ENCODE measurements around the gene MAPK8IP3.

The MAPK8IP3 gene

DNA sequence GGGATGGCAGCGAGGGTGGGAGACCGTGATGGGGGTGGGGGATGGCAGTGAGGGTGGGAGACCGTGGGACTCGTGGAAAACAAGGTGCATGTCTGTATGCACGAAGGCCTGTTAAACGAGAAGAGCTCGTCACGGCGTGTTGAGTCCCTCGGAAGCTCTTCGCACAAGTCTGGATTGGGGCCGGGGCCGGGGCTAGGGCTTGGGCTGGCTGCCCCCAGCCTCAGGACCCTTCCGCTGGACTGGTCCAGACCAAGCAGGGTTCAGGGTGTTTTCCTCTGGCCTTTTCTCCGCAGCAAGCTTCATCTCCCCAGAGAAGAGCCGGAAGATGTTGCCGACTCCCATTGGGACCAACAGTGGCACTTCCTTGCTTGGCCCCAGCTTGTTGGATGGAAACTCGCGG, 35.6 kb upstream of the MAPK8IP3 start:
- DNase-seq (ENCODE audit: low read depth in 2 of 2) = no peak
- TF ChIP-seq, protein P1, sequence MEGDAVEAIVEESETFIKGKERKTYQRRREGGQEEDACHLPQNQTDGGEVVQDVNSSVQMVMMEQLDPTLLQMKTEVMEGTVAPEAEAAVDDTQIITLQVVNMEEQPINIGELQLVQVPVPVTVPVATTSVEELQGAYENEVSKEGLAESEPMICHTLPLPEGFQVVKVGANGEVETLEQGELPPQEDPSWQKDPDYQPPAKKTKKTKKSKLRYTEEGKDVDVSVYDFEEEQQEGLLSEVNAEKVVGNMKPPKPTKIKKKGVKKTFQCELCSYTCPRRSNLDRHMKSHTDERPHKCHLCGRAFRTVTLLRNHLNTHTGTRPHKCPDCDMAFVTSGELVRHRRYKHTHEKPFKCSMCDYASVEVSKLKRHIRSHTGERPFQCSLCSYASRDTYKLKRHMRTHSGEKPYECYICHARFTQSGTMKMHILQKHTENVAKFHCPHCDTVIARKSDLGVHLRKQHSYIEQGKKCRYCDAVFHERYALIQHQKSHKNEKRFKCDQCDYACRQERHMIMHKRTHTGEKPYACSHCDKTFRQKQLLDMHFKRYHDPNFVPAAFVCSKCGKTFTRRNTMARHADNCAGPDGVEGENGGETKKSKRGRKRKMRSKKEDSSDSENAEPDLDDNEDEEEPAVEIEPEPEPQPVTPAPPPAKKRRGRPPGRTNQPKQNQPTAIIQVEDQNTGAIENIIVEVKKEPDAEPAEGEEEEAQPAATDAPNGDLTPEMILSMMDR (IDR thresholded peaks at IDR 0.05; ENCODE audit: low read depth, low read length) = no peak
- no peak overlapping the region for H3K4me3 ChIP-seq (replicated peaks in 1 of 2; ENCODE audit: low read depth in 2 of 2, low read length in 2 of 2)

DNA sequence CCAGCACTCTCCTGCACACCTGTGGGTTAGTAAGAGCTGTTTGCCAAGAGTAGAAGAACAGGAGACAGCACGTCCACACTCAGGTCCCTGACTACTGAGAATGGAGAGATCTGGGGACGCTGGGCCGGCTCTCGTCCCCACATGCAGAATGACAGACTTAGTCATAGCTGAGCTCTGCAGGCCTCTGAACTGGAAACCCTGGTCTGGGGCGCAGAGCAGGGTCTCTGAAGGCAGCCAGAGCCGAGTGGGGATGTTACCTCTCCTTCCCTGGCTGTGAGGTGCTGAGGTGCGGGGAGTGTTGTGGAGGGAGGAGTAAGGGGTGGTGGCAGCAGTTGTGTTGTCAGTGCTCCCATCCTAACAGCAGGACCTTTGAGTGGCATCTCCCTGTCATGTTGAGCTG, 35.1 kb upstream of the MAPK8IP3 start:
- H3K4me3 ChIP-seq (replicated peaks in 1 of 2; ENCODE audit: low read depth in 2 of 2, low read length in 2 of 2) = no peak overlapping the region
- DNase-seq (ENCODE audit: low read depth in 2 of 2) = no peak
- TF ChIP-seq, protein P1 (IDR thresholded peaks at IDR 0.05; ENCODE audit: low read depth, low read length) = no peak

DNA sequence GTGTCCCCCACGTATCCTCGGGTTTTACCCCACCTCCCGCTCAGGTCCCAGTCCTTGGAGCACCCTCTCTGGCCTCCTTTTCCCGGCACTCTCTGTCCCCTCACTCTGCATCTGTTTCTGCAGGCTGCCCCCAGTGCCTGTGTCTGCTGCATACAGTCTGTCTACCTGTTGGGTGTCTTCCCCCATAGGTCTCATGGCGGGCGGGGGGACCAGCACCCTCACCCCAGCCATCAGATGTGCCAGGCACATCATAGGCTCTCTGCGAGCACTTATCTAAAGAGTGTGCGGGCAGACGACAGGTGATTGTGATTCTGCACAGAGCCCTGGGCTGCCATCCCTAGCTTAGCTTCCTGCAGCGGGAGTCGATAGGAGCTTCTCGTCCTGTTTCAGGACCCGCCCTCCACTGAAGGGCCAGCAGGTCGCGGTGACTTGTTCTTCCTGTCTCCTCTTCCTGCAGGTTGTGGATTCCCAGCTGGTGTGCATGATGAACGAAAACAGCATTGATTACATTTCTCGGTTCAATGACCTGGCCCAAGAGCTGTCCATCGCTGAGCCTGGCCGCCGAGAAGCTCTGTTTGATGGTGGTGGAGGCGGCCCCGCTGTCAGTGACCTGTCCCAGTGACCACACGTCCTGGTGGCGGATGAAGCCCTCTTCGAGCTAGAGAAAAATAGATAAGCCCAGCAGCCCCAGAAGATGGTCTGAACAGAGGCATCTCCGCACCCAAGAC, 32.4 kb upstream of the MAPK8IP3 start:
- no peak for DNase-seq (ENCODE audit: low read depth in 2 of 2)
- no peak overlapping the region for H3K4me3 ChIP-seq (replicated peaks in 1 of 2; ENCODE audit: low read depth in 2 of 2, low read length in 2 of 2)
- TF ChIP-seq, protein P1 (IDR thresholded peaks at IDR 0.05; ENCODE audit: low read depth, low read length) = no peak

DNA sequence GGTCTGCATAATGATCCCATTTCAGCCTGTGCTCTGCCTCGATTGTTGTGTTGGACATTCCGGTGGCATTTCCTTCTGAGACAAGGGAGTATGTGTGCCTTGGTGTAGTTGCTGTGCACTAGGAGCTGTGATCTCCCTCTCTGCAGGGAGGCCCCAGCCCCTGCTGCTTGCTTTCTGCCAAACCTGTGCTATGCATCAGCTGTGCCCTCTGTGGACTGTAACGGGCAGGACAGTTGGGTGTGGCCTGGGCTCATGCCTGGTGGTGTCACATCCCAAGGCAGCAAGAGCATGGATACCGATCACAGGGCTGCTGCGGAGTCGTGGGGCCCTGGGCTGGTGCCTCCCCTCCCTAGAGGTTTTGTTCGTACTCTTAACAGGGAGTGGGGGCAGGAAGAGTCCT, 31.7 kb upstream of the MAPK8IP3 start:
- TF ChIP-seq, protein P1 (IDR thresholded peaks at IDR 0.05; ENCODE audit: low read depth, low read length) = no peak
- DNase-seq (ENCODE audit: low read depth in 2 of 2) = no peak
- H3K4me3 ChIP-seq (replicated peaks in 1 of 2; ENCODE audit: low read depth in 2 of 2, low read length in 2 of 2) = no peak overlapping the region

DNA sequence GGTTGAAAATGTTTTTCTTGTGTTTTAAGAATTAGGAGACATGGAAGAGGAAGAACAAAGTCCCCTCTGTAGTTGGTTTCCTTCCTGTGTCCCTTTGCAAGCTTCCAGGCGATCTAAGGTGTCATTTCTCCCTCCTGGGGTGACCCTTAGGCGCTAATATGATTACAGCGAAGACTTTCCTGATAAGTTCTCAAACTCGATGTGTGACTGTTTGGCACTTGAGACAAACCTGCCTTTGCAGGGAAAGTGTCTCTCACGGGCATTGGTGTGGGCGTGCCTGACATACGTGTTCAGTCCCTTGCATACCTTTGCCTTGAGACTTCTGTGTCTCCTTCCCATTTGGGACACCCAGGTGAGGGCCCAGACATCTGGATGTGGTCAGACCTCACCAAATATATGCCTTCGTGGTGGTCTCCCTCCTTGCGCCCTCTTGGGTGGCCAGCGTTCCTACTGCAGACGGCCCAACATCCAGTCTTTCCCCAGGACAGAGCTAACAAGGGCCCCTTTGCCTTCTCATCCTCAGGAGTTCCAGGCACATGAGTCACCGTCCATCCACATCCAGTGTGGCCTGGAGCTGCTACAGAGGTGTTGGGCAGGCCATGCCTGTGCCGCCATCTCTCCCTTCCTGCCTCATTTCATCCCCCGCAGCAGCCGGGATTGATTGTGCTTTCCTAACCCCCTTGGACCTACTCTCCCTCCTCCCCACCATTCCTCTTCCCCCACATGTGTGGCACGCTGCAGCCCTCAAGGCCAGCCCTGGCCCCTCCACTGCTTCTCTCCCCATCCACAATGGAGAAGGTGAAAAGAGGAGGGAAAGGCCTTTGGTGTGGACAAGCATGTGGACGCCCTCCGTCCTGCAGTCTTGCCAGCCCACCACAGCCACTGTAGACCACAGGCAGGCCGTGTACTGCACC, 31.0 kb upstream of the MAPK8IP3 start:
- TF ChIP-seq, protein P1 (IDR thresholded peaks at IDR 0.05; ENCODE audit: low read depth, low read length) = no peak
- peak; percentile 30 to 71 for DNase-seq (ENCODE audit: low read depth in 2 of 2)
- H3K4me3 ChIP-seq (replicated peaks in 1 of 2; ENCODE audit: low read depth in 2 of 2, low read length in 2 of 2) = no peak overlapping the region

DNA sequence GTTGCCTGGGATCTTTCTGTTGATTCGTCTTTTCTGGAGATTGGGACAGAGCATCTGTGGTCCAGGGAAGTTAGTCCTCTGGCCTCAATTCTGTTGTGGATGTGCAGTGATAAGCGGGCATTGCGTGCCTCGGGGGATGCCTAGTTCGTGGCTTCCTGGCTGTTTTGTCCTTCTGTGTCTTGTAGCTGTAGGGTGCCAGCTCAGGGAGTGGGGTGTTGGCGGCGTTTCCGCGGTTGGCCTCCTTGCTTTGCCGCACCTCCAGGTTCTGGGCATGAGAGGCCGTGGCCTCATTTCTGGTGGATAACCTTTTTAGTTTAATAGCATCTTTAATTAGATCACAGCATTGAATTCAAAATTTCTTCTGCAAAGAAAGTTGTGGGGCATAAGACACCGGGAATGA, 29.3 kb upstream of the MAPK8IP3 start:
- H3K4me3 ChIP-seq (replicated peaks in 1 of 2; ENCODE audit: low read depth in 2 of 2, low read length in 2 of 2) = no peak overlapping the region
- TF ChIP-seq, protein P1 (IDR thresholded peaks at IDR 0.05; ENCODE audit: low read depth, low read length) = no peak
- no peak for DNase-seq (ENCODE audit: low read depth in 2 of 2)
